ENCODE data around the gene AQP1.

GRCh38 chr7:30922596-30922995 lies 10.9 kb downstream of the AQP1 start:
- TF ChIP-seq CTCF (IDR thresholded peaks at IDR 0.05) (no peak), POLR2A (IDR thresholded peaks at IDR 0.05) (no peak)
